SK-N-MC (cell line): ENCODE measurements around the gene TRAPPC6A.

Experiments
- EZH2 ChIP-seq: fragments of 200-600 bp; sonication (generic); IDR thresholded peaks from one replicate; pipeline ENCODE4 v1.6.1; 2017; ENCODE audit warnings: antibody characterized with exemption
- FOXP2 ChIP-seq: optimal IDR thresholded peaks from 2 replicates; pipeline ENCODE3; 2011; ENCODE audit warnings: mild to moderate bottlenecking, moderate library complexity; ENCODE audit not compliant: insufficient read depth; ENCODE audit errors: extremely low read length, control extremely low read depth
- POLR2AphosphoS5 ChIP-seq: IDR thresholded peaks from 2 replicates; pipeline ENCODE4 v1.6.1; 2012; ENCODE audit warnings: mild to moderate bottlenecking, low read depth, low read length, borderline replicate concordance

DNA sequence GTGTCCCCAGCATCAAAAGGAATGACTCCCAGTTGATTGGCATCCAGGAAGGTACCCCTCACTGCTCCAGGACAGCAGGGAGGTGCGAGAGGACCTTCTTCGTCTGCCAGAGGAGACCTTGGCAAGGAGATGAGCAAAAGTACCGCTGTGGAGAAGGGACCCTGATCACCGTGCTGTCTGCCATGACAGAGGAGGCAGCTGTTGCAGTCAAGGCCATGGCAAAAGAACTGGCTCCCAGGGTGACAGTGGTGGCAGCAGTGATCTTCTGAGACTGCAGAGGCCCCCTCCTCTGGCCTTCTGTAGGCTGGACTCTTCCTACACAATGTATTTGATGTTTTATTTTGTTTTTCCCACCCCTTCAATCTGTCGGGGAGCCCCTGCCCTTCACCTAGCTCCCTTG is 49.2 kb downstream of the TRAPPC6A start:
- no peak for TF ChIP-seq EZH2
- TF ChIP-seq POLR2AphosphoS5 = no peak
- no peak for TF ChIP-seq FOXP2
